Naive thymus-derived CD4-positive, alpha-beta T cell (primary cell): Measurements from ENCODE around the gene HMGCLL1. TPM values are rescaled to one million over a fixed set of nuclear protein-coding genes. Genes with fewer than 3 reads are reported as not detected.

Experiments used
- ATAC-seq: fragments of 150-1000 bp; cut with Tn5 transposase; 2 replicates; pipeline ENCODE4 v1.10.0; 2021; ENCODE audit warnings: mild to moderate bottlenecking, moderate library complexity
- CTCF ChIA-PET: fragments of 350-600 bp; sonication (Branson Sonifier 250); formaldehyde crosslinking; loops from one replicate; lab custom pipeline; 2021; ENCODE audit warnings: antibody characterized with exemption; lab: Charles Lee
- POLR2A ChIA-PET: fragments of 350-600 bp; sonication (Branson Sonifier 250); formaldehyde crosslinking; loops from one replicate; lab custom pipeline; 2021; ENCODE audit warnings: antibody characterized with exemption, inconsistent platforms; lab: Charles Lee
- DNase-seq, 9 donors: peaks; one replicate each; pipeline versions ENCODE4 v3.0.0 to v3.0.0-alpha.2; 2020 to 2022; ENCODE audit warnings: mixed read lengths in 1 of 9
- H3K27ac ChIP-seq: one replicate; pipeline ENCODE4 v1.7.0; 2013; ENCODE audit warnings: mild to moderate bottlenecking, low read depth, low read length, moderate library complexity
- H3K27me3 ChIP-seq, 2 donors: one replicate each; pipeline ENCODE4 v1.7.0; 2013; ENCODE audit warnings: low read length in 2 of 2, mild to moderate bottlenecking in 2 of 2, moderate library complexity in 2 of 2; ENCODE audit not compliant: control insufficient read depth in 2 of 2, insufficient read depth in 2 of 2
- H3K36me3 ChIP-seq, 3 experiments: 1 replicate in 2 of 3; 2 replicates in 1 of 3; pipeline ENCODE4 v1.7.0; 2013; ENCODE audit warnings: low read length in 3 of 3, mild to moderate bottlenecking in 3 of 3, moderate library complexity in 1 of 3; ENCODE audit not compliant: insufficient read depth in 3 of 3, control insufficient read depth in 2 of 3
- H3K4me1 ChIP-seq, 2 donors: one replicate each; pipeline ENCODE4 v1.7.0; 2013; ENCODE audit warnings: low read length in 2 of 2, mild to moderate bottlenecking in 2 of 2, moderate library complexity in 1 of 2; ENCODE audit not compliant: control insufficient read depth in 2 of 2, insufficient read depth in 2 of 2
- H3K4me3 ChIP-seq: 2 replicates; pipeline ENCODE4 v1.7.0; 2013; ENCODE audit warnings: mild to moderate bottlenecking, low read length
- H3K9me3 ChIP-seq, 3 experiments: 1 replicate in 2 of 3; 2 replicates in 1 of 3; pipeline ENCODE4 v1.7.0; 2013; ENCODE audit warnings: low read length in 3 of 3; ENCODE audit not compliant: control insufficient read depth in 2 of 3
- H3K27ac Mint-ChIP-seq, 9 donors: one replicate each; pipeline ENCODE4 v1.8.0; 2020 to 2022; ENCODE audit warnings: mixed read lengths in 9 of 9, mild to moderate bottlenecking in 8 of 9, moderate library complexity in 5 of 9, inconsistent platforms in 2 of 9
- H3K27me3 Mint-ChIP-seq, 5 donors: one replicate each; pipeline ENCODE4 v1.8.0; 2021 to 2022; ENCODE audit warnings: mixed read lengths in 5 of 5, mild to moderate bottlenecking in 1 of 5
- H3K36me3 Mint-ChIP-seq, 5 donors: one replicate each; pipeline ENCODE4 v1.8.0; 2020 to 2022; ENCODE audit warnings: mixed read lengths in 5 of 5, mild to moderate bottlenecking in 3 of 5, inconsistent platforms in 1 of 5
- H3K4me1 Mint-ChIP-seq, 7 donors: one replicate each; pipeline ENCODE4 v1.8.0; 2020 to 2022; ENCODE audit warnings: mixed read lengths in 7 of 7, mild to moderate bottlenecking in 3 of 7, inconsistent platforms in 1 of 7
- H3K4me3 Mint-ChIP-seq, 10 donors: one replicate each; pipeline ENCODE4 v1.8.0; 2020 to 2022; ENCODE audit warnings: mild to moderate bottlenecking in 10 of 10, mixed read lengths in 10 of 10, moderate library complexity in 6 of 10, inconsistent platforms in 2 of 10
- H3K9me3 Mint-ChIP-seq, 11 donors: one replicate each; pipeline ENCODE4 v1.8.0; 2020 to 2022; ENCODE audit warnings: mixed read lengths in 11 of 11, mild to moderate bottlenecking in 4 of 11, inconsistent platforms in 1 of 11, moderate library complexity in 1 of 11
- intact Hi-C, 2 donors: fragments of 100-400 bp; cut with micrococcal nuclease; formaldehyde crosslinking; loops; one replicate each; pipeline ENCODE4 v1.15.1; 2023
- polyA plus RNA-seq, 2 donors: library from polyadenylated mRNA; unstranded; fragments of 300-500 nt; fragmentation: Illumina TruSeq; gene quantifications; one replicate each; pipeline ENCODE4 v1.2.3, GENCODE V29; 2021
- total RNA-seq, 6 experiments: library from RNA in 5 of 6; stranded (reverse) in 5 of 6; gene quantifications; 1 replicate in 5 of 6; 2 replicates in 1 of 6; pipeline ENCODE4 v1.2.3 and lab custom pipeline; 2021 to 2026

Gene HMGCLL1
- total and polyA plus RNA-seq, 7 experiments from 2014 or later, result not detected

DNA sequence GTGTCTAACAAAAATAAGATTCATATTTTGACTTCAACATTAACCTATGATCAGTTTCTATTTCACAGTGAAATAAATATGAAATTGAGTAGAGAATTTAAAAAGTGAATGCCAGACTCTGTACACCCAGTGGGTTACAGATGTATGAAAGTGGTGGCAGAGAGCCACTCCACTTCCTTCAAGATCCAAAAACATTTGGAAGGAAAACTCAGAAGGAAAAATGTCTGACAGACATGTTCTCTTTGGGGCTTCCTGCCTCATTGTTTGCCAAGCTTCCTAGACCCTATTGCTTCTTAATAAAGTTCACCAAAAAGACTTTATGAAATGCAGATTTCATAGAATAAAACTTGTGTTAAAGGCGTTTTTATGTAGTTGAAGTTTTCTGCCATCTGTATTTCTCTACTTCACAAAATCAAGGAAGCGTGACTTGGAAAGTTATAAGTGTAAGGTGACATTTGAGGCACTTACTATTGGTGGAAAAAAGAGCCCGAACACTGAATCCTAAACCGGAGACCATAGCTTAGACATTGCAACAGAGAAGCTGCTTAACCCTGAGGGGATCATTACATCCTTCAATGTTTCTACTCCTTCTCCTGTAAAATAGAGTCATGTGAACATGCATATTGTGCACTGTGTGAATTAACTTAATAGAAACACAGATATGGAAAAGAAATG, 12.8 kb downstream of the HMGCLL1 start:
- no peak for DNase-seq
- Histone ChIP-seq H3K4me1 (no peaks in the 10 kb centered on the region), H3K27me3 (no peaks in the 10 kb centered on the region), H3K9me3 (no peaks in the 10 kb centered on the region), H3K27ac (no peak overlapping the region), H3K36me3 (no peaks in the 10 kb centered on the region), H3K4me3 (no peak overlapping the region)
- Mint-ChIP-seq H3K9me3 (peaks cover 0 to 15% (median 3%) of the 10 kb centered on the region in 11 donors), H3K27ac (no peak overlapping the region), H3K4me1 (no peaks in the 10 kb centered on the region), H3K4me3 (no peak overlapping the region), H3K36me3 (no peaks in the 10 kb centered on the region), H3K27me3 (no peaks in the 10 kb centered on the region)
- no peak for ATAC-seq
- ChIA-PET CTCF (no interaction called here), POLR2A (no interaction called here)
- intact Hi-C loops, result no loop called here

GRCh38 chr6:55562318-55562717, 16.7 kb downstream of the HMGCLL1 start:
- intact Hi-C loops, result no loop called here
- Mint-ChIP-seq H3K4me1 (no peaks in the 10 kb centered on the region), H3K9me3 (peaks cover 0 to 8% (median 0%) of the 10 kb centered on the region in 11 donors), H3K36me3 (no peaks in the 10 kb centered on the region), H3K4me3 (no peak overlapping the region), H3K27me3 (no peaks in the 10 kb centered on the region), H3K27ac (no peak overlapping the region)
- no peaks in the 10 kb centered on the region for H3K27me3 ChIP-seq
- ATAC-seq, result no peak
- no peaks in the 10 kb centered on the region for H3K9me3 ChIP-seq
- H3K36me3 ChIP-seq, result no peaks in the 10 kb centered on the region
- no peak for DNase-seq
- H3K27ac ChIP-seq, result no peak overlapping the region
- no peak overlapping the region for H3K4me3 ChIP-seq
- no peaks in the 10 kb centered on the region for H3K4me1 ChIP-seq
- POLR2A ChIA-PET, result no interaction called here
- CTCF ChIA-PET, result no interaction called here

DNA sequence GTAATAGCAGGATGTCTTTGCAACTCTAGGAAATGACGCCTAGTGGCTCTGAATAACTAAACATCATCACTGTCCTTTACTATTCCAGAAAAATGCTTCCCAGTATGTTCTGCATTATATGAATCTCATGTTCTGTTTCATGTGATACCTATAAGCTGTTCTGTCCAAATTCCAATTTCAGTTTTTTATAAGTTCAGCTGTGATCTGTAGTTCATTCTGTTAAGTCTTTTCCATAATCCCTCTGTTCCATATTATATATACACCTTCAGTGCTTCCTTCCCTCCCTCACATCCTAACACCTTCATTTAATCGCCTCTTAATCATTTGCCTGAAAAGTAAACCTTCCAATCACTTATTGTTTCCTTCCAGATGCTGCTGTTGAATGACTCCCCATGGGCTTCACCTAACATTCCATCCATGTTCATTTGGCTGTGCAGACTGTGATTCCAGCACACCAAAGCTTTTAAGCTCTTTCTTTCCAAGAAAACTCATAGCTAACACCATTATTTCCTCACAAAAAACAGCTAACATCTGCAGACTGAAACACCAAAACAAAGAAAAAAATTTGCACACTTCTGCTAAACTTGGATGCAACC, 18.6 kb downstream of the HMGCLL1 start:
- Histone ChIP-seq H3K9me3 (no peaks in the 10 kb centered on the region), H3K27ac (no peak overlapping the region), H3K36me3 (no peaks in the 10 kb centered on the region), H3K4me3 (no peak overlapping the region), H3K27me3 (no peaks in the 10 kb centered on the region), H3K4me1 (no peaks in the 10 kb centered on the region)
- DNase-seq, result no peak
- H3K36me3 Mint-ChIP-seq, result no peaks in the 10 kb centered on the region
- peaks cover 0 to 8% (median 0%) of the 10 kb centered on the region in 11 donors for H3K9me3 Mint-ChIP-seq
- H3K4me1 Mint-ChIP-seq, result no peaks in the 10 kb centered on the region
- H3K27me3 Mint-ChIP-seq, result no peaks in the 10 kb centered on the region
- no peak overlapping the region for H3K27ac Mint-ChIP-seq
- intact Hi-C loops, result no loop called here
- no peak overlapping the region for H3K4me3 Mint-ChIP-seq
- POLR2A ChIA-PET, result no interaction called here
- ATAC-seq, result no peak
- CTCF ChIA-PET, result no interaction called here

DNA sequence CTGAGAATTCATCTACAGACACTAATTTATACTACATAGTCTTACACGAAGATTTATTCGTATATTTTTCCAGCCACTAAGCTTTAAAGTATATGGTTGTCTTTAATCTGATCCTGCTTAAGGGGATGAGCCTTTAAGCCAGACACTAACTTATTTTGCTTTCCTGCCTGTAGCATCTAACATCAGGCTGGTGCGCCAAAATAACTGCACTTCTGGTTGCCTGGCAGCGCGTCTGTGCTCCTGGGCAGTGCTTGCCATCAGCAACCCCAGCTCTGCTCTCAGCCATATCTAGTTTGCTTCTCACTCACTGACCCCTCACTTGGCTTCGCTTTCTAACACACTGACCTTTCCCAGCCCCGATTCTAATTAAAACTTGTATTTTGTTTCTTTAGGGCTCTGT, 21.8 kb downstream of the HMGCLL1 start:
- DNase-seq, result no peak
- H3K36me3 Mint-ChIP-seq, result no peaks in the 10 kb centered on the region
- CTCF ChIA-PET, result no interaction called here

GRCh38 chr6:55545791-55546190, 33.2 kb downstream of the HMGCLL1 start:
- H3K9me3 Mint-ChIP-seq, result peaks cover 0 to 9% (median 0%) of the 10 kb centered on the region in 11 donors
- intact Hi-C loops, result no loop called here
- Histone ChIP-seq H3K27ac (no peak overlapping the region), H3K4me3 (no peak overlapping the region), H3K4me1 (no peaks in the 10 kb centered on the region), H3K36me3 (no peaks in the 10 kb centered on the region), H3K9me3 (no peaks in the 10 kb centered on the region), H3K27me3 (no peaks in the 10 kb centered on the region)
- H3K27ac Mint-ChIP-seq, result no peak overlapping the region
- DNase-seq, result no peak
- H3K36me3 Mint-ChIP-seq, result no peaks in the 10 kb centered on the region
- no peaks in the 10 kb centered on the region for H3K27me3 Mint-ChIP-seq
- POLR2A ChIA-PET, result no interaction called here
- no peaks in the 10 kb centered on the region for H3K4me1 Mint-ChIP-seq
- ATAC-seq, result no peak
- CTCF ChIA-PET, result no interaction called here
- H3K4me3 Mint-ChIP-seq, result no peak overlapping the region

More for the DNA sequence above, 21.8 kb downstream of the HMGCLL1 start:
- Mint-ChIP-seq H3K27ac (no peak overlapping the region), H3K9me3 (peaks cover 0 to 5% (median 0%) of the 10 kb centered on the region in 11 donors), H3K27me3 (no peaks in the 10 kb centered on the region), H3K4me3 (no peak overlapping the region), H3K4me1 (no peaks in the 10 kb centered on the region)
- no peaks in the 10 kb centered on the region for H3K27me3 ChIP-seq
- no peaks in the 10 kb centered on the region for H3K9me3 ChIP-seq
- no peaks in the 10 kb centered on the region for H3K4me1 ChIP-seq
- intact Hi-C loops, result no loop called here
- H3K36me3 ChIP-seq, result no peaks in the 10 kb centered on the region
- no peak for ATAC-seq
- no peak overlapping the region for H3K27ac ChIP-seq
- POLR2A ChIA-PET, result no interaction called here
- no peak overlapping the region for H3K4me3 ChIP-seq

DNA sequence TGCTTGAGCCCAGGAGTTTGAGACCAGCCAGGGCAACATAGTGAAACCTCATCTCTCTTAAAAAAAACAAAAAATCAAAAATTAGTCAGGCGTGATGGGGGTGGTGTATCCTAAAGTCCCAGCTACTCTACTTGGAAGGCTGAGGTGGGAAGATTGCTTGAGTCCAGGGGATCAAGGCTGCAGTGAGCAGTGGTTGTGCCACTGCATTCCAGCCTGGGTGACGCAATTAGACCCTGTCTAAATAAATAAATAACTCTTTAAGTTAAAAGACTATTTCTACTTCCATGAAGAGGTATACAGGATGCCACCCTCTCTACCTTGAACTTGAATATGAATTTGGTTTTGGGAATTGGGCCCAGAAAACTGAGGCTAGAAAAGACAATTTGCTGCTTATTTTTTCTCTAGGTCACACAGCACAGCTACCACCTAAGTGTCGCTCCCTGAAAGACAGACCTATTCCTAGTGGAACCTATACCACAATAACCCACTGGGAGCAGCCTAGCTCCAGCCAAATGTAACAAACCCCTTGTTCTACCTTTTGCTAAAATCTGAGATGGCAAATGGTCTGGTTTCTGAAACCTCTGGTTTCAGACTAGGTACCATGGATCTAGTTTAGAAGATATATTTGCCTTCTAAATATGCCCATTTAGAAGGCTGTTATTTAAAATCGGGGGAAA, 35.2 kb downstream of the HMGCLL1 start:
- CTCF ChIA-PET, result no interaction called here
- peaks cover 0 to 14% (median 0%) of the 10 kb centered on the region in 11 donors for H3K9me3 Mint-ChIP-seq

More for the DNA sequence above, 35.2 kb downstream of the HMGCLL1 start:
- H3K27ac Mint-ChIP-seq, result no peak overlapping the region
- no peaks in the 10 kb centered on the region for H3K9me3 ChIP-seq
- H3K4me3 Mint-ChIP-seq, result no peak overlapping the region
- no peak for ATAC-seq
- H3K27me3 Mint-ChIP-seq, result no peaks in the 10 kb centered on the region
- no peaks in the 10 kb centered on the region for H3K36me3 ChIP-seq
- DNase-seq, result no peak
- intact Hi-C loops, result no loop called here
- no peaks in the 10 kb centered on the region for H3K27me3 ChIP-seq
- POLR2A ChIA-PET, result no interaction called here
- H3K4me3 ChIP-seq, result no peak overlapping the region
- no peak overlapping the region for H3K27ac ChIP-seq
- no peaks in the 10 kb centered on the region for H3K4me1 Mint-ChIP-seq
- no peaks in the 10 kb centered on the region for H3K36me3 Mint-ChIP-seq
- no peaks in the 10 kb centered on the region for H3K4me1 ChIP-seq
